CD4-positive, alpha-beta T cell treated with Interferon alpha-2 for 1 hour (primary cell): Measurements from ENCODE around the gene SLC25A43.
"Not testable (repeated sequence)": the region's sequence is repeated elsewhere in the genome, so short reads cannot be mapped to it uniquely, and the experiment has no call there.

Experiments used
- DNase-seq, 2 donors: peaks; one replicate each; pipeline ENCODE4 v3.0.0-alpha.2; 2020 to 2022

Gene SLC25A43

GRCh38 chrX:119468551-119469312, 69.6 kb downstream of the SLC25A43 start:
- DNase-seq = peak; percentile 86 to 91

GRCh38 chrX:119469313-119469635, 70.1 kb downstream of the SLC25A43 start:
- DNase-seq = no peak

- DNase-seq = no peak
These were observed 75.7 kb downstream of the SLC25A43 start for GRCh38 chrX:119474615-119475388.

GRCh38 chrX:119475389-119476101, 76.4 kb downstream of the SLC25A43 start:
- no peak for DNase-seq

- DNase-seq = no peak
These were observed 78.7 kb downstream of the SLC25A43 start for GRCh38 chrX:119477812-119478232.

- DNase-seq = no peak
These were observed 79.4 kb downstream of the SLC25A43 start for GRCh38 chrX:119478504-119478903.

- no peak for DNase-seq
These were observed 80.7 kb downstream of the SLC25A43 start for GRCh38 chrX:119479845-119480244.

GRCh38 chrX:119481323-119481801, 82.2 kb downstream of the SLC25A43 start:
- DNase-seq = no peak

GRCh38 chrX:119482041-119482440, 82.9 kb downstream of the SLC25A43 start:
- no peak for DNase-seq

GRCh38 chrX:119482481-119483480, 83.6 kb downstream of the SLC25A43 start:
- DNase-seq = peak; percentile 62 to 74

GRCh38 chrX:119486745-119487144, 87.6 kb downstream of the SLC25A43 start:
- no peak for DNase-seq

GRCh38 chrX:119487766-119488165, 88.6 kb downstream of the SLC25A43 start:
- DNase-seq = not testable (repeated sequence)

- peak; percentile 11 to 47 for DNase-seq
These were observed 89.6 kb downstream of the SLC25A43 start for GRCh38 chrX:119488749-119489148.

GRCh38 chrX:119489212-119490074, 90.3 kb downstream of the SLC25A43 start:
- DNase-seq = no peak

- no peak for DNase-seq
These were observed 93.3 kb downstream of the SLC25A43 start for GRCh38 chrX:119492463-119492862.

GRCh38 chrX:119493851-119494495, 94.8 kb downstream of the SLC25A43 start:
- DNase-seq = not testable (repeated sequence)

- no peak for DNase-seq
These were observed 96.9 kb downstream of the SLC25A43 start for GRCh38 chrX:119495734-119496726.

- DNase-seq = no peak
These were observed 98.0 kb downstream of the SLC25A43 start for GRCh38 chrX:119497185-119497584.
